ENCODE measurements around the gene UBE2C.
"Not testable (repeated sequence)": the region's sequence is repeated elsewhere in the genome, so short reads cannot be mapped to it uniquely, and the experiment has no call there.

The UBE2C gene

DNA sequence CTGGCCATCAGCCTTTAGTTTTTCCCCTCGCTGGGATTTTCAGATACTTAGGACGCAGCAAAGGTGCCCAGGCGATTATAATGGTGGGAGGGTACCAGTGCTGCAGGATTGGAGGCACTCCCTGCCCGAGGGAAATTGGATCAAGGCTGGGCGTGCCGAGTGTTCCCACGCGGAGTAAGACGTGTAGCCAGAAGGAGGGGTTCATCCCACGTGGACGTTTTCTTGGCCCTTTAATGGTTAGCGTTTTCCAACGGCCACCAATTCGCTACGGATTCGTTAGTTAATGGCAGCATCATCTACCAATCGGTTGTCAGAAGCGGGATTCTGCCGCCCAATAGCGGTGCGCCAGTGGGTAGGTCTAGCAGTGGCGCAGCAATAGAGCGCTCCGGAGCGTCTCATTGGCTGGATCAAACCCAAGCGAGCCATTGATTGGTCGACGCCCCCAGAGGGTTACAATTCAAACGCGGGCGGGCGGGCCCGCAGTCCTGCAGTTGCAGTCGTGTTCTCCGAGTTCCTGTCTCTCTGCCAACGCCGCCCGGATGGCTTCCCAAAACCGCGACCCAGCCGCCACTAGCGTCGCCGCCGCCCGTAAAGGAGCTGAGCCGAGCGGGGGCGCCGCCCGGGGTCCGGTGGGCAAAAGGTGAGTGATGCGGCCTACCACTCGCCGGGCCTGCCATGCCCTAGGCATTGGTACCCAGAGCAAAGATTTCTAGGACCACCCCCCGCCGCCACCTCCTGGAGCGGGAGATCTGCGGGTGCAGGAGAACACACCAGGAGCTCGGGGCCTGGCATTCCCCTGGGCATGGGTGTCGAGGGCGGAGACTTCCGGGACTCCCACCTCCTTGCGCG is at the start of gene UBE2C:
Gene UBE2C, plus strand, starts transcription at position 488 of the 849 bp plus-strand sequence. Its CDS starts 52 bp downstream, at position 540.
- DNase-seq, result peak; percentile 78

DNA sequence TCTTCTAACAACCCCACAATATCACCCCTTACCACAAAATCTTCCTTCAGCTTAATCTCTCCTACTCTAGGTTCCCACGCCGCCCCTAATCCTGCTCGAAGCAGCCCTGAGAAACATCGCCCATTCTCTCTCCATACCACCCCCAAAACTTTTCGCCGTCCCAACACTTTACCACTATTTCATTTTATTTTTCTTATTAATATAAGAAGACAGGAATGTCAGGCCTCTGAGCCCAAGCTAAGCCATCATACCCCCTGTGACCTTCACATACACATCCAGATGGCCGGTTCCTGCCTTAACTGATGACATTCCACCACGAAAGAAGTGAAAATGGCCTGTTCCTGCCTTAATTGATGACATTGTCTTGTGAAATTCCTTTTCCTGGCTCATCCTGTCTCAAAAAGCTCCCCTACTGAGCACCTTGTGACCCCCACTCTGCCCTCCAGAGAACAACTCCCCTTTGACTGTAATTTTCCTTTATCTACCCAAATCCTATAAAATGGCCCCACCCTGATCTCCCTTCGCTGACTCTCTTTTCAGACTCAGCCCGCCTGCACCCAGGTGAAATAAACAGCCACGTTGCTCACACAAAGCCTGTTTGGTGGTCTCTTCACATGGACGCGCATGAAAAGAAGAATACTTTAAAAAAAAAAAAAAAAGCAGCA is 47.7 kb upstream of the UBE2C start:
- not testable (repeated sequence) for DNase-seq

DNA sequence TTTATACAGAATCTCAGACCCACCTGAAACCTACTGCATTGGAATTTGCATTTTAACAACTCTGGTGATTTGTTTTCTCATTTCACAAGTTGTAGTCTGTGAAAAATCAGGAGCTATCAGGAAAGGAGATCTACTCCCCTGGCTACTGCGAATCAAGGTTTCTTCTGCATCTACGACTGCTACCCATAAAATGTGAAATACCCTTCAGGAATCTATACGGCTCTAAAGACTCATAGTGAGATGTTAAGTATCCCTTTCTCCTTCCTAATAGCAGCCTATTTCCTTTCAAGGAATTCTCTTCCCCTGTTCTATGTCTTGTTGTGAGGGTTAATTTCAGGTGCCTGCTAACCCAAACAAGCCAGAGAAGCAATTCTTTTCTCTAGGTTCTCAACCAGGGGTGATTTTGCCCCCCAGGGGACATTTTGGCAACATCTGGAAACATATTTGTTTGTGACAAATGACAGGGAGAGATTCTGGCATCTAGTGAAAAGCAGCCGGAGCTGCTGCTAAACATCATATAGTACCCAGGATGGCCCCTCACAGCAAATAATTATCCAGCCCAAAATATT is 47.1 kb upstream of the UBE2C start:
- no peak for DNase-seq

DNA sequence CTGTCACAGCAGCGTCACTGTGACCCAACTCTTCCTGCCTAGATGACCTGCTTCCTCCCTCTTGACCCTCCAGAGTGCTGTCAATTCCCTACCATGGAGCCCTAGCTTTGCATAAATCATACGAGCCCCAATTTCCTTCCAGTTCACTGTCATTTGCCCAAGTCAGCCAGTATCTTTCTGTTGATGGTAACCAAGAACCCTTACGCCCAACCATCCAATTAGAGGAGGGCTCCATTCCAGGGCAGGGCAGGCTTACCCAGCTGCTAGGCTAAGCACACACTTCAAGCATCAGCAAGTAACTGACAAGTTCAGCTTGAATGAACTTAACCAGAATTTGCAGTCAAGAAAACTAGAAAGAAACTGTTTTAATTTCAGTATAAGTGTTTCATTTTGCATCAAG is 46.5 kb upstream of the UBE2C start:
- no peak for DNase-seq

DNA sequence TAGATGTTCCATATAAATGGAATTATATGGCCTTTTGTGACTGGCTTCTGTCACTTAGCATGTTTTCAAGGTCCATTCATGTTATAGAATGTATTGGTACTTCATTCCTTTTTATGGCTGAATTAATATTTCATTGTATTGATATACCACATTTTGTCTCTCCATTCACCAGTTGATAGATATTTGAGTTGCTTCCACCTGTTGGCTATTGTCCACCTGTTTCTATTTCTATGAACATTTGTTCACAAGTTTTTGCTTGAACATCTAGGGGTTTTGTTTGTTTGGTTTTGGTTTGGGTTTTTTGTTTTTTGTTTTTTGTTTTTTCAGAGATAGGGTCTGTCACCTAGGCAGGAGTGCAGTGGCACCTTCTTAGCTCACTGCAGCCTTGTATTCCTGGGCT is 44.0 kb upstream of the UBE2C start:
- DNase-seq, result no peak

DNA sequence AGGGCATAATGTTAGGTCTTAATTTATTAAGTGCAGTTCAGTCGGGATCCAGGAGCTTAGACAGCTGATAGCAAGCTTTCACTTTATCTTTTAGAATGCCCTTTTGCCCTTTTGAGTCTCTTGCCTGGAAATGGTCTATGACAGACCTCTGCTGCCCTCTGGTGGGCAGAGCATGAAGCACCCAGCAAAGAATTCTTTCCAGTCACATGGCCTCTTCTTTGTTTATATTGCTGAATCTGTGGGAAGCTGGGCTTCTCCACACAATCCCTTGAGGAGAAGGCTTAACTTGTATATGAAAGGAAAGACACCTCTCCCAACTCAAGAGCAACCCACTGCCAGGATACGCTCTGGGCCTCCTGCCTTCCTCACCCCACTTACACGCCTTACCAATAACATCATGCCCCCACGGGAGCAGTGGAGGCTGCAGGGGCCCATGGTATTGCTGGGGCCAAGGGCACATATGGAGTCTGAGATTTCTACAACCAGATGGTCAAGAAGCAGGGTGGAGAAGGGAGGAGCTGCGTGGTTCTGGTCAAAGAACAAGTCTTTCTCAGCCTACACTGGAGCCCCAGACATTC is 41.2 kb upstream of the UBE2C start:
- DNase-seq, result peak; percentile 80

DNA sequence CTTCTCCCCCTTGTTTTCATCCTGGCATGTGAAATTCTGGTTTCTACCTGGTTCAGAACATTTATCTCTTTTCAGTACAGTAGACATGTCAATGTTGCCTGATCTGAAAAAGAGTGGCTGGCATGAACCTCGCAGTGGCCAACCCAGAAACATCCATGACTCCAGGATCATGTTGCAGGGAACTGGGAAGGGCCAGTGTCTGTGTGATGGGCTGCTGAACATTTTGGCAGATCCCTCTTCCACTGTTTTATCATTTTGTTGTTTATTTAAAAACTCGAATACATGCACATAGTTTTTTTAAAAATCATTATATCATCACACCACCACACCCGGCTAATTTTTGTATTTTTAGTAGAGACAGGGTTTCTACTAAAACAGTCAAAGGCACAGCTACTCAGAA is 39.8 kb upstream of the UBE2C start:
- no peak for DNase-seq

DNA sequence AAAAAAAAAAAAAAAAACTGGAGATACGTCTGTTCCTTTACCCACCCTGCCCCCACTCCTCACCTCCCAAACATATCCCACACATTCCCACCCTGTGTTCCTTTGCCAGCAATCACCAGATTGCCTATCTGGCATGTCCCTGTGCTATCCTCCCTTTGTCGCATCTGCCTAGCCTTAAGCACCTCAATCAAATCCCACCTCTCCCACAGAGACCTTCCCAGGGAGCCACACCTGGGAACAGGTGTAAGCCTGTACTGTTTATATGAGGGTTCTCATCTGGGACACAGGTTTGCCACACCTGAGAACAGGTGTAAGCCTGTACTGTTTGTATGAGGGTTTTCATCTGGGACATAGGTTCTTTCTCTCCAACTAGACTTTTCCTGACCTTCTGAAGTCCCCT is 37.5 kb upstream of the UBE2C start:
- no peak for DNase-seq

DNA sequence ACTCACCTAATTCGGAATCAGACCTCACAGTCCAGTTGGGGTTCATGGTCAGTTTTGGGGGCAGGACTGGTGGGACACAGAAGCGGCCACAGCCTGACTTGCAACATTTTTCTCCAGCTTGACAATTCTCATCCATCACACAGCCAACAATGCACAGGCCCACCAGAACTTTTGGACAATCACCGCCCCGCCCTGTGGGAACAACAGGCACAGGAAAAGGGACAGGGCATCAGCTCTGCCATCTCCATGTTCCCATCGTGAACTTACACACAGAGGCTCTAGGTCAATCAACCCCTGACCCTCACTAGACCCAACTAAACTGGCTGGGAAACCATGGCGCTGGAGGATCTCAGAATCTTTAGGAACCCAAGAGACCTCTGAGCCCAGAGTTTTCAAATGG is 37.0 kb upstream of the UBE2C start:
- no peak for DNase-seq

DNA sequence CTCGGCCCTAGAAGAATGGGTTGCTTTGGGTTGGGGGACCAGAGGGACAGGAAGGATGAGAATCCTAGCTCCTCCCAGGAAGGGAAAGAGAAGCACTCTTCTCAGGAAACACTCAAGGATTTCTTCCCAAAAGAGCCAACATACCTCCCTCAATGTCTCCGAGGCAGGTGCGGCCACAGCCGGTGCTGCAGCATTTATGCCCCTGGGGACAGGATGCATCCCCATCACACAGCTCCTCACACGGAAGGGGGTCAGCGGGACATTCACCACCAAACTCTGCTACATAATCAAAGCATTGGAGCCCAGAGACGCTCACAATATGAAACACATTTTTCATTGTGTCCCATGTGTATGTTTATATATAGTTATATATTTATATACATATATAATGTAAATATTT is 35.5 kb upstream of the UBE2C start:
- no peak for DNase-seq

DNA sequence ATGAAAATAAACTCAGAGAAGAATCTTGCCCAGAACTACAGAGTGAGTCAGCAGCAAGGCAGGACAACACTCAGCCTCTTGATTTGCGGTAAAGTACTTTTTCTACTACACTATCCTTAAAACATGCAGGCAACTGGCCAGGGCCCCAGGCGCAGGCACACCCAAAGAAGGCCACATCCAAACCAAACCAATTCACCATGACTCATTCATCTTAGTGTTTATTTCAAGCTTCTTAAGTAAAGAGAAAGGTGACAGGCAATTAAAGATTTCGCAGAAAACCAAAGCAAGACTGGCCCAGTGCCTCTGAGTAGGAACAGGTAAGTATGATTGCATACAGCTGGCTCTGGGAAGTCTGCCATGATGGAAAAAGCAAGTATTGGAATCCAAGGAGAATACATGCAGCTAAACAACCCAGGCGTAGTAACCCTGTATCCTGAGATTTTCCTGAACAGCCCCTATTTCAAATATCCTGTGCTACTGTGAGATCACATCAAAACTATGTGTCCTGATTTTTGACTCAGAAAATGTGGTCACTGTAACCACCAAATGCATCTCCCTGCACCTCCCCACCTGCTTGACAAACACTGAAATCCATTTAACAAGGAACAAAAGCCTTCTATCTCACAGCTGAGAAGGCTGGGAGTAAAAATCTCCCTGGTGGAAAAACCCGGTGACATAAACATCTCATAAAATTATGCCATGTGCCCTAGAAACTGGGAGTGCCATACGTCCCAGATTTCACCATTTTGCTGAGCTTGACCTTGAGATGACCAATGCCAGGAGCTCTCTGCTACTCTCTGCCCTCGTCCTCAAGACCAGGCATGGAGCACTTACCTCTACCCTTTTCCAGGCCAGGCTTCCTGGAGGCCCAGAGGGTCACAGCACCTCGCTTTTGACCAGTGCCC is 33.2 kb upstream of the UBE2C start:
- DNase-seq, result peak; percentile 43

DNA sequence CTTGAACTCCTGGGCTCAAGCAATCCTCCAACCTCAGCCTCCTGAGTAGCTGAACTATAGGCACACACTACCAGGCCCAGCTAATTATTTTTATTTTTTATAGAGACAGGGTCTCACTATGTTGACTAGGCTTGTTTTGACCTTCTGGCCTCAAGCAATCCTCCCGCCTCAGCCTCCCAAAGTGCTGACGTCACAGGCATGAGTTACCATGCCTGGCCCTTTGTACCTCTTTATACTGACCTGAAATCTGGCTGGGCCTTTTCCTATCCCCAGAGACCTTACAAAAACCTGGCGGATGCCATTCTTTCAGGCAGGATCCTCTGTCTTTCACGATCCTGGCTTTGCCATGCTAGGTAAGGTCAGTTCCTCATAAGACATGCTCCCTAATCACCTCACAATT is 32.3 kb upstream of the UBE2C start:
- no peak for DNase-seq

DNA sequence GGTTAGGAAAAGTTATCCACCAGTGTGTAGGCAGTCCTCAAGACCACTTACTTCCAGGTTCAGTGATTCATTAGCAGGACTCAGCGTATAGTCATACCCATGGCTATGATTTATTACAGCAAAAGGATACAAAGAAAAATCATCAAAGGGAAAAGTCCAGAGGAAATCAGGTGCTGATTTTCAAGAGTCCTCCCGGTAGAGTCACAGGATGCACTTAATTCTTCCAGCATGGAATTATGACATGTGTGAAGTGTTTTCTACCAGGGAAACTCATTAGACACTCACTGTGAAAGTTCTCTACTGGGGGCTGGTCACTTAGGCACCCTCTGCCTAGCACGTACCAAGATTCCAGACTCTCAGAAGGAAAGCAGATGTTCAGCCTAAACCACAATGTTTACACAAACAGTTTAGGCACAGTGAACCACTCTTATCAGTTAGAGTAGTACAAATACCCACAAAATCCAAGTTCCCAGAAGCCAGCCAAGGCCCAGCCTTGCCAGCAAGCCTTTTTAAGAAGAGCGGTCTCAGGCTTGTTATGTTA is 31.0 kb upstream of the UBE2C start:
- no peak for DNase-seq

DNA sequence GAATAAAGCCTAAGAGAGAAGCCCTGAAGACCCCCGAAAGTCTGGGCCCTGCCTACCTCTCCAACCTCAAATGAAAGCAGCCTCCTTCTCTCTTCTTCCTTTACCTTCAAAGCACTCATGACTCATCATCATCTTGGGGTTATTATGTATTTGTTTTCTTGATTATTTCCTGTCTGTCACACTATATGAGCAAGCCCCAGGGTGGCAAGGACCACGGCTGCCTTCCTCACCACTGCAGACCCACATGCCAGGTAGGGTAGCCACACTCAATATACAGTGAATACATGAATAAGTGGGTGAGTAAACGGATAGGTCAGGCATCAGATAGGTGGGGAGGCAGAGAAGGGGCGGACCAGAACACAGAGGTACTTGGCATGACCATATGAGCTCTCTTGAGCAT is 29.6 kb upstream of the UBE2C start:
- DNase-seq, result no peak

DNA sequence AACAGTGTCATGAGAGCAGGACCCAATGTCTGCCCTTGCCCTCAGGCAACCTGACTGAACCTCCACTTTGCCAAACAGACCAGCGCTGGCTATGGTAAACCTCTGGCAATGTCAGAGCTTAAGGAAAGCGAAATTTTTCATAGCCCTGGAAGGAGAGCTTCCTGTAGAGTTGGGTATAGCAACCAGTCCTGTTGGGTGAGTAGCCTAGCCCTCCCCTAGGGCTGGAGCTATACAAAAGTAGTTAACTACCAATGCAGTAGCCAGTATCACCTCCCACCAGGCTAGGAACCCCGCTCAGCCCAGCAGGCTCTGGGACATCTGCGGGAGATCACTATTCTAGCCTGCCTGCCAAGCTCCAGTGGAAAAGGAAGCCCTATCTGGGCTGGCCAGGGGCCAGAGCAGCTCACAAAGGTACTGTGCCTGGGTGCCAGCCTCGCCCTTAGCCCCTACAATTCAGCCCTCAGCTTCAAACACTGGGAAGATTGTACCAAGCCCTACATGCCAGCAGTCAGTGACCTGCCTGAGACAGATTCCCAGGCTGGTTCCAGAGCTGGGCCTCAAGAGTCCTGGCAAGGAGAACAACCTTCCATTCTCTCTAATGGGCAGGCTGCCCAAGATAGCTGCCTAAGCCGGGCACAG is 28.7 kb upstream of the UBE2C start:
- DNase-seq, result no peak

DNA sequence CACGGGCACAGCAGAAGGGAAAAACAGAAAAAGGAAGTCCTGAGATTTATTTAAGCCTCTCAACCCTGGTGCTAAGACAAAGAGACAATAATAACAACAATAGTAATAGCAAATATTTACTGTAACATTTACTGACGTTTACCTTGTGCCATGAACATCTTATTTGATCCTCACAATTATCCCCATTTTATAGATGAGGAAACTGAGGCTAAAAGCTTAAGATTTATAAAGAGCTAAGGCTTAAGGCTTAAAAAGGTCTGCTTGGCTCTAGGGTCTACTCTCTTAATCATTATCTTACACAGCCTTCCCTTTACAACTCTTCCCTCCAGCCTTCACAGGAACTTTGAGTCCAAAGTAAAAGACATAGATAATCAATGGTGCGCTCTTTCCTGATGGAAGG is 24.1 kb upstream of the UBE2C start:
- no peak for DNase-seq

DNA sequence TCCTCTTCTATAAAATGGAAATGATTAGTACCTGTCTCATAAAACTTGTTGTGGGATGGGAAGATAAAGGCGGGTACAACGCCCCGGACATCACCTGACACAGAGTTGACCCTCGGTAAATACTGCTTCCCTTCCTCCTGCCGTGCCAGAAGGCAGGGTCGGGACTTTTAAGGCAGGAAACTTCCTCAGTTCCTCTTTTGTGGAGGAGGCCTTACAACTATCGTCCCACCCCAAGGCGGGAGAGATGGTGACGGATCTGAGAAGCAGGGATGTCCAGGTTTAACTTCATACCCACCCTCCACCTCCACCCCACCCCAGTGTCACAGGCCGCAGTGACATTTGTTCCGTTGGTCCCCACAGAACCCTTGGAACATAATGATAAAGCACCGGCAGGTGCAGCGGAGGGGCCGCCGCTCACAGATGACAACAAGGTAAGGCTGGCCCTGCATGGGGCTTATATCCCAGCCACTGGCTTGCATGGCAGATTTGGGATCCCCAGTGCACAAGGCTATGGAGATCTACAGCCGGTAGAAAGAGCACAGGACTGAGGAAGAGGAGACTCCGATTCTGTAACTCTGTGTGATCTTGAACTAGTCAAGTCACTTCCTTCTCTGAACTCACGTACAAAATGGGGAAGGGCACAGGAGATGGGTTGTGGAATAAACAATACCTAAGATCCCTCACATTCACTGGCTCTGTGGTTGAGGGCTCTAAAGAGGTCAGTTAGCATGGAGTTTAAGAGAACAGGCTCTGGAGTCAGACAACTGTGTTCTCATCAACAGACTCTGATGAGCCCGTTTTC is 19.9 kb upstream of the UBE2C start:
- DNase-seq, result peak; percentile 28

DNA sequence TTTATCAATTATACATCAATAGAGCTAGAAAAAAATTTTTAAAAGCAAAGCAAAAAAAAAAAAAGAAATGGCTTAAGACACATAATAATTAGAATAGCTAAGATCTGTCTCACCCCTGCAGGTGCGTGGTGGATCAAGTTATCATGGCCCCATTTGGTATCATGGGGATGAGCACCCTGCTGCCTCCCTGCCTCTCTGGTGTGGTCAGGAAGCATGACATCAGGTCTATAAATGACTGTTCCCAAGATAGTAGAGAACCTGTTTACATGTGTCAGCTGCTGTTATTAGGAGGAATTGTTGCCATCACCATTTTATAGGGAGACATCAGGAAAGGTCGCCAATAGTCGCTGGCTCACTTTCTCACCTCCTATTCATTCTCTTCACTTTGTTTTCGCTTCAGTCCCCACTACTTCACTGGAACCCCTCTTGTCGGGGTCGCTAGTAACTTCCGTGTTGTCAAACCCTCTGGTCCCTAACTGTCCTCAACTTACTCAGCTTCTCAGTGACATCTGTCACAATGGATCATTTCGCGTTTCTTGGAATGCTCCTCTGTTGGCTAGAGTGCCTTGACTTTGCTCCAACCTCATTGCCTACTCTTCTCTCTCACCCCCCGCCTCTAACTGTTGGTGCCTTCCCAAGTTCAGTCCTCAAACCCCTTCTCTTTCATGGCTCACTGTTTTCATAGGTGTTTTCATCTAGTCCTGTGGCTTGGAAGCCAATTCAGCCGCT is 15.9 kb upstream of the UBE2C start:
- DNase-seq, result no peak

DNA sequence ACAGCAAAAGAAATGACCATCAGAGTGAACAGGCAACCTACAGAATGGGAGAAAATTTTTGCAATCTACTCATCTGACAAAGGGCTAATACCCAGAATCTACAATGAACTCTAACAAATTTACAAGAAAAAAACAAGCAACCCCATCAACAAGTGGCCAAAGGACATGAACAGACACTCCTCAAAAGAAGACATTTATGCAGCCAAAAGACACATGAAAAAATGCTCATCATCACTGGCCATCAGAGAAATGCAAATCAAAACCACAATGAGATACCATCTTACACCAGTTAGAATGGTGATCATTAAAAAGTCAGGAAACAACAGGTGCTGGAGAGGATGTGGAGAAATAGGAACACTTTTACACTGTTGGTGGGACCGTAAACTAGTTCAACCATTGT is 14.9 kb upstream of the UBE2C start:
- not testable (repeated sequence) for DNase-seq

DNA sequence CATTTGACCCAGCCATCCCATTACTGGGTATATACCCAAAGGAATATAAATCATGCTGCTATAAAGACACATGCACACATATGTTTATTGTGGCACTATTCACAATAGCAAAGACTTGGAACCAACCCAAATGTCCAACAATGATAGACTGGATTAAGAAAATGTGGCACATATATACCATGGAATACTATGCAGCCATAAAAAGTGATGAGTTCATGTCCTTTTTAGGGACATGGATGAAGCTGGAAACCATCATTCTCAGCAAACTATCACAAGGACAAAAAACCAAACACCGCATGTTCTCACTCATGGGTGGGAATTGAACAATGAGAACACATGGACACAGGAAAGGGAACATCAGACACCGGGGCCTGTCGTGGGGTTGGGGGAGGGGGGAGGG is 14.5 kb upstream of the UBE2C start:
- DNase-seq, result not testable (repeated sequence)
